ENCODE measurements around the gene IFNG. TPM values are rescaled to one million over a fixed set of nuclear protein-coding genes. Genes with fewer than 3 reads are reported as not detected.

The IFNG gene
- total RNA-seq, 4 donors from 2014 or later = not detected

DNA sequence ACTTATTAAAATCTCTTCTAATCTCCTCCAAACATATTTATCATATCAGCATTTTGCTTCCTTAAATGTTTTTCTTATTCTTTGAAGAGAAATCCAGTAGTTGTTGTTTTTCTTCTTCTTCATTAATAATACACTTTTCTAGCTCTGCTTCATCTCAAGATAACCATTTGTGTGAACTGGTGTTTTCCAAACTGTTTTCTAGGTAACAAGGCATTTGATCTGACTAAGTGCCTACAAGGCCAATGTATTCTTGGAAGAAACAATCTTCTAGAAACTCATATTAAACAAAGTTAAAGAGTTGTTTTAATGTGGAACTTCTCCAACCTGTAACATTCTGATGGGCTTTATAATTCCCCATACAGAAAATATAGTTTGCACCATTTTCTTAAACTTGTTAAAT lies 30.8 kb upstream of the IFNG start:
- TF ChIP-seq CTCF (IDR thresholded peaks at IDR 0.05; ENCODE audit: low read depth) = no peak

- no peak for TF ChIP-seq CTCF (IDR thresholded peaks at IDR 0.05; ENCODE audit: low read depth)
Measured at GRCh38 chr12:68189821-68190242, 30.3 kb upstream of the IFNG start.

- no peak for TF ChIP-seq CTCF (IDR thresholded peaks at IDR 0.05; ENCODE audit: low read depth)
Measured at GRCh38 chr12:68185598-68185997, 26.1 kb upstream of the IFNG start.

- no peak for TF ChIP-seq CTCF (IDR thresholded peaks at IDR 0.05; ENCODE audit: low read depth)
Measured at GRCh38 chr12:68180792-68181744, 21.5 kb upstream of the IFNG start.

GRCh38 chr12:68178774-68179439 lies 19.4 kb upstream of the IFNG start:
- no peak for TF ChIP-seq CTCF (IDR thresholded peaks at IDR 0.05; ENCODE audit: low read depth)

GRCh38 chr12:68178184-68178583 lies 18.6 kb upstream of the IFNG start:
- TF ChIP-seq CTCF (IDR thresholded peaks at IDR 0.05; ENCODE audit: low read depth) = no peak

GRCh38 chr12:68177562-68177961 lies 18.0 kb upstream of the IFNG start:
- TF ChIP-seq CTCF (IDR thresholded peaks at IDR 0.05; ENCODE audit: low read depth) = no peak

Measured in subcutaneous adipose tissue (tissue), 4 donors.